RWPE2 (cell line): Measurements from ENCODE around the gene URM1.

Source experiments
- ATAC-seq: fragments of 200-7000 bp; cut with Tn5 transposase; 3 replicates; pipeline ENCODE4 v1.9.1; 2021; ENCODE audit warnings: low read depth
- DNase-seq: peaks from one replicate; pipeline ENCODE4 v3.0.0-alpha.2; 2020; ENCODE audit warnings: low spot score
- H3K27ac ChIP-seq: fragments of 450-650 bp; 2 replicates; pipeline ENCODE4 v1.5.1; 2017; ENCODE audit warnings: mild to moderate bottlenecking; ENCODE audit not compliant: poor library complexity, severe bottlenecking
- H3K27me3 ChIP-seq: fragments of 250-450 bp; sonication (Bioruptor Pico); 2 replicates; pipeline ENCODE4 v1.5.1; 2021; ENCODE audit warnings: mild to moderate bottlenecking, moderate library complexity; ENCODE audit not compliant: insufficient read depth, poor library complexity, severe bottlenecking
- H3K36me3 ChIP-seq: fragments of 250-450 bp; sonication (Bioruptor Pico); 2 replicates; pipeline ENCODE4 v1.5.1; 2020; ENCODE audit warnings: low read depth, mild to moderate bottlenecking, moderate library complexity
- H3K4me1 ChIP-seq: fragments of 250-450 bp; sonication (Bioruptor Pico); 2 replicates; pipeline ENCODE4 v1.5.1; 2021; ENCODE audit warnings: mild to moderate bottlenecking, moderate library complexity; ENCODE audit not compliant: insufficient read depth, poor library complexity, severe bottlenecking
- H3K4me3 ChIP-seq: fragments of 250-450 bp; sonication (Bioruptor Pico); 2 replicates; pipeline ENCODE4 v1.5.1; 2021; ENCODE audit warnings: mild to moderate bottlenecking, moderate library complexity; ENCODE audit not compliant: severe bottlenecking
- H3K9me3 ChIP-seq: fragments of 250-450 bp; sonication (Bioruptor Pico); 2 replicates; pipeline ENCODE4 v1.5.1; 2021; ENCODE audit warnings: mild to moderate bottlenecking, moderate library complexity; ENCODE audit not compliant: severe bottlenecking
- CTCF ChIP-seq: fragments of 450-650 bp; IDR thresholded peaks from one replicate; pipeline ENCODE4 v1.5.1; 2017; ENCODE audit warnings: mild to moderate bottlenecking, moderate library complexity; ENCODE audit not compliant: poor library complexity, severe bottlenecking

The URM1 gene

GRCh38 chr9:128374221-128374675 lies 3.1 kb downstream of the URM1 start:
- Histone ChIP-seq H3K27ac (no peak overlapping the region), H3K36me3 (peaks cover 38% of the 10 kb centered on the region), H3K27me3 (no peaks in the 10 kb centered on the region), H3K4me1 (peaks cover 3% of the 10 kb centered on the region), H3K4me3 (no peak overlapping the region), H3K9me3 (no peaks in the 10 kb centered on the region)
- ATAC-seq: no peak
- no peak for DNase-seq
- no peak for TF ChIP-seq CTCF

- ATAC-seq (no peak), DNase-seq (no peak)
- Histone ChIP-seq H3K9me3 (no peaks in the 10 kb centered on the region), H3K27me3 (no peaks in the 10 kb centered on the region), H3K4me1 (peaks cover 3% of the 10 kb centered on the region), H3K27ac (no peak overlapping the region), H3K4me3 (no peak overlapping the region), H3K36me3 (peaks cover 45% of the 10 kb centered on the region)
- TF ChIP-seq CTCF: no peak
These were observed 4.7 kb downstream of the URM1 start for GRCh38 chr9:128375865-128376264.

GRCh38 chr9:128382261-128382660 lies 11.1 kb downstream of the URM1 start:
- peaks cover 43% of the 10 kb centered on the region for H3K36me3 ChIP-seq
- H3K9me3 ChIP-seq: no peaks in the 10 kb centered on the region
- no peak for TF ChIP-seq CTCF
- ATAC-seq (no peak), DNase-seq (no peak)
- no peak overlapping the region for H3K4me3 ChIP-seq
- H3K27ac ChIP-seq: no peak overlapping the region
- no peaks in the 10 kb centered on the region for H3K4me1 ChIP-seq
- H3K27me3 ChIP-seq: no peaks in the 10 kb centered on the region

- Histone ChIP-seq H3K4me3 (no peak overlapping the region), H3K36me3 (peaks cover 43% of the 10 kb centered on the region), H3K27me3 (no peaks in the 10 kb centered on the region), H3K4me1 (no peaks in the 10 kb centered on the region), H3K9me3 (no peaks in the 10 kb centered on the region), H3K27ac (no peak overlapping the region)
- no peak for TF ChIP-seq CTCF
- DNase-seq (no peak), ATAC-seq (no peak)
These were observed 12.0 kb downstream of the URM1 start for GRCh38 chr9:128383007-128383753.

GRCh38 chr9:128383791-128384190 lies 12.6 kb downstream of the URM1 start:
- DNase-seq (no peak), ATAC-seq (no peak)
- Histone ChIP-seq H3K4me1 (no peaks in the 10 kb centered on the region), H3K27ac (no peak overlapping the region), H3K9me3 (no peaks in the 10 kb centered on the region), H3K4me3 (no peak overlapping the region), H3K27me3 (no peaks in the 10 kb centered on the region), H3K36me3 (peaks cover 39% of the 10 kb centered on the region)
- TF ChIP-seq CTCF: no peak
